Renal cortex interstitium (tissue), 11 donors: Measurements from ENCODE around the gene NCKAP5. TPM values are rescaled to one million over a fixed set of nuclear protein-coding genes. Genes with fewer than 3 reads are reported as not detected.
"Not testable (repeated sequence)": the region's sequence is repeated elsewhere in the genome, so short reads cannot be mapped to it uniquely, and the experiment has no call there.

Experiments used
- DNase-seq, 11 donors: peaks; one replicate each; pipeline ENCODE4 v3.0.0-alpha.2; 2013; ENCODE audit warnings: low read depth in 9 of 11, low spot score in 4 of 11; ENCODE audit errors: extremely low read depth in 1 of 11
- polyA plus RNA-seq, 3 donors: library from polyadenylated mRNA; unstranded; fragments of 120-200 nt; gene quantifications; one replicate each; pipeline ENCODE4 v1.2.1, GENCODE V29; 2013; ENCODE audit not compliant: insufficient read length in 3 of 3

NCKAP5 gene
- polyA plus RNA-seq, 3 donors, result 7.3 to 9.2 (median 7.7) TPM

DNA sequence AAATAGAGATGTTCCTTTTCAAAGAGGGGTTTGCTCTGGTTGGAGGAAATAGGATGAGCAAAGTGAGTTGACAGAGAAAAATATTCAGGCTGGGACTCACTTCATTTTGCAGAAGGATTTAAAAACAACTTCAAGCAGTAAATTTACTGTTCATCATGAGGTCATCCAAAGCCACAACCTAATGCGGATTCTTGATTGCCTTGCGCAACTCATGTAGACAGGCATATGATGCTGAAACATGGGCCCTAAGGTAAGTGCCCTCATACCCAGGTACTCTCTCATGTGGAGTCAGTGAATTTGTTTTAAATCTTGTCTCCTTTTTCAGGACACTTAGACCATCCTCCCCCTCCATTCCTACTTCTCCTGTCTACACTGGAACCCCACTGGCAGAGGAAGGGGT lies 846.3 kb downstream of the NCKAP5 start:
- no peak for DNase-seq

DNA sequence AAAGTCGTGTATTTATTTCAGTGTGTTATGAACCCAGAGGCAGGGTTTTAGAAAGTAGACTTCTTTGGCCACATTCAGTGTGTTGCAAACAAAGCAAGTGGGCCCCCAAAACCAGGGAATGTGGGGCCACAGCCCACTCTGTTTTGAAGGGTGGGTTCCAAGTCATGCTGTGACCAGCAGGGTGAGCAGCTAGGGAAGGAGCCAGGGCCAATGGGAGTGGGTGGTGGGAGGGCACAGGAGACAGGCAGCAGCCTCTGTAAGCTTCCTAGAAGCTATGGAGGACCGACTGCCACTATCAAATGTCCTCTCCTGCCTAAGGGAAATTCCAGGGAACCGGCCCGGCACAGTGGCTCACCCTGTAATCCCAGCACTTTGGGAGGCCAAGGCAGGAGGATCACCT lies 847.9 kb downstream of the NCKAP5 start:
- DNase-seq, result no peak

GRCh38 chr2:132719480-132719879 lies 848.8 kb downstream of the NCKAP5 start:
- DNase-seq, result no peak

- DNase-seq, result no peak
These were observed 851.3 kb downstream of the NCKAP5 start for GRCh38 chr2:132716954-132717353.

DNA sequence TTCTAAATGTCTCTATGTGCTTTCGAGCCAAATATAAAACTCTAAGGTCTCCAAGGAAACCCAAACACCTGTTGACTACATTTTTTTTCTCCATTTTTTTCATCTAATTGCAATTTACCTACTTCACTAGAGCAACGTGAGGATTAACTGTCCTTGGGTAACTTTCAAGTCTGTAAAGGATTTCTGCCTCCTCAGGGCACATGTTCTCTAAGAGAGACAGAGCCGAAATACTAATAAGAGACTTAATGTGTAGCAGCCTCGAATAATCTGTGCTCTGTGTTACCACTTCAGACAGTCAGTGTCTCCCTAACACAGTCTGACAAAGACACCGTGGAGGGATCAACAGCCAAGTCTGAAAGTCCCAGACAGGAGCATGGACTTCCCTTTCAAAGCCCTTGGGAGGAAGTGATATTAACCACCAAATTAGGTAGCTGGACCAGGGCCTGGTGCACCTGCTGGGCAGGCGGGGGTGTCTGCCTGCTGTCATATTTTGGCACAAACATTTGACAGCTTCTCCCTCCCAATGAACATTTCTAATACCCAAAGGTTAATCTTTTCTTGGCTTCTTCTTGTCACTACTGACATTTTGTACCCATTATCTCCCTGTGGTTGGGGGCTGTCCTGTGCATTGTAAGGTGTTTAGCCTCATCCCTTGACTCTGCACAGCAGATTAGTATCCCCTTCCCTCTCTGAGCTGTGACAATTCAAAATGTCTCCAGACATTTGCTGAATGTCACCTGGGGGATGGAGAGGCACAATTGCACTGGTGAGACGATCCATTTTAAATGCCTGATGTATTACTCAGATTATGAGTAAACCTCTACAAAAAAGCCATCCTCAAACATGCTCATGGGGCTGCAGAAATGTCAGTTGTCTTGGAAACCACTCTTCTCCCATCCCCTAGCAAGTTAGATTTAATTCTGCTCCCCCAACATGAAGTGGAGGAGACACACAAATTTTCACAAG lies 852.6 kb downstream of the NCKAP5 start:
- DNase-seq, result no peak

DNA sequence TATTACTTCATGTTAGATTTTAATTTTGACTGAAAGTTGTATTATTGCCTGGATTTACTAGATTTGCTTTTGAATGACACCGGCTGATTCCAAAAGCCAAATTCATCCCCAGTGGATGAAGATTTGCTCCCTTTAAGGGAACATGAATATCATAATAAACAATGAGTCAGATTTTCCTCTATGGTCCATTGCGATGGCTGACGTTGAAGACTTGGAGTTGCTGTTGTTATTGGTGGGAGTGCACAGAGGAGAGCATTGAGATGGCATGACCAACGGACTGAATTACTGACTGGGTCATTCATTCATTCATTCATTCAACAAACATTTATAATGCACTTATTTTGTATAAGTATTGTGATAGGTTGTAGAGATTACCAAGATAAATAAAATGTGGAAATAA lies 864.9 kb downstream of the NCKAP5 start:
- no peak for DNase-seq

- no peak for DNase-seq
These were observed 866.5 kb downstream of the NCKAP5 start for GRCh38 chr2:132701810-132702209.

DNA sequence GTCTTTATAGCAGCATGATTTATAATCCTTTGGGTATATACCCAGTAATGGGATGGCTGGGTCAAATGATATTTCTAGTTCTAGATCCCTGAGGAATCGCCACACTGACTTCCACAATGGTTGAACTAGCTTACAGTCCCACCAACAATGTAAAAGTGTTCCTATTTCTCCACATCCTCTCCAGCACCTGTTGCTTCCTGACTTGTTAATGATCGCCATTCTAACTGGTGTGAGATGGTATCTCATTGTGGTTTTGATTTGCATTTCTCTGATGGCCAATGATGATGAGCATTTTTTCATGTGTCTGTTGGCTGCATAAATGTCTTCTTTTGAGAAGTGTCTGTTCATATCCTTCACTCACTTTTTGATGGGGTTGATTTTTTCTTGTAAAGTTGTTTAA lies 868.5 kb downstream of the NCKAP5 start:
- not testable (repeated sequence) for DNase-seq

- not testable (repeated sequence) for DNase-seq
These were observed 869.9 kb downstream of the NCKAP5 start for GRCh38 chr2:132698347-132698746.

GRCh38 chr2:132697556-132698205 lies 870.6 kb downstream of the NCKAP5 start:
- no peak for DNase-seq

- no peak for DNase-seq
These were observed 875.4 kb downstream of the NCKAP5 start for GRCh38 chr2:132692816-132693215.

GRCh38 chr2:132691556-132691955 lies 876.7 kb downstream of the NCKAP5 start:
- DNase-seq, result no peak

- no peak for DNase-seq
These were observed 877.5 kb downstream of the NCKAP5 start for GRCh38 chr2:132690664-132691303.

GRCh38 chr2:132681766-132682165 lies 886.5 kb downstream of the NCKAP5 start:
- DNase-seq, result no peak

- DNase-seq, result no peak
These were observed 887.7 kb downstream of the NCKAP5 start for GRCh38 chr2:132680544-132680943.

DNA sequence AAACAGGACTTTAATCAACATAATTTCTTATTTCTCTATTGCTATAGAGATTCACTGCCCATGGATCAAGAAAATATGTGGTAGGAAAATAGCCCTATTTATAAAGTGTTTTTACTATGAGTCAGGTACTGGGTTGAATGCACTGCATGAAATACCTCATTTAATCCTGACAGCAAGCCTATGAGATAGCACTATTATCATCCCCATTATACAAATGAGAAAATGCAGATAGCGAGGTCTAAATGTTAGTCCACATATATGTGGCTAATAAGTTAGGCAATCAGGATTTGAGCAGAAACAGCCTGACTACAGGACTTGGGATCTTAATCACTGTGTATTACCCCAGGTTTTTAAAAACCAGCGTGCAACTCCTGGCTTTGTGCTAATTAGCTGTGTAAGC lies 889.8 kb downstream of the NCKAP5 start:
- DNase-seq, result no peak

GRCh38 chr2:132677661-132678060 lies 890.6 kb downstream of the NCKAP5 start:
- DNase-seq, result no peak

- DNase-seq, result no peak
These were observed 891.3 kb downstream of the NCKAP5 start for GRCh38 chr2:132676999-132677398.

GRCh38 chr2:132671151-132671835 lies 897.0 kb downstream of the NCKAP5 start:
- no peak for DNase-seq
